HG03280 (cell line): Measurements from ENCODE around the gene ZNF747.
A peak's percentile ranks its signal among the peaks of the same experiment; 100 is the strongest.
"Not testable (repeated sequence)": the region's sequence is repeated elsewhere in the genome, so short reads cannot be mapped to it uniquely, and the experiment has no call there.

Source experiments
- ATAC-seq: cut with Tn5 transposase; IDR thresholded peaks from one replicate; pipeline ENCODE4 v1.9.1; 2021; ENCODE audit warnings: mild to moderate bottlenecking, moderate library complexity; ENCODE audit not compliant: unreplicated experiment

ZNF747 gene

DNA sequence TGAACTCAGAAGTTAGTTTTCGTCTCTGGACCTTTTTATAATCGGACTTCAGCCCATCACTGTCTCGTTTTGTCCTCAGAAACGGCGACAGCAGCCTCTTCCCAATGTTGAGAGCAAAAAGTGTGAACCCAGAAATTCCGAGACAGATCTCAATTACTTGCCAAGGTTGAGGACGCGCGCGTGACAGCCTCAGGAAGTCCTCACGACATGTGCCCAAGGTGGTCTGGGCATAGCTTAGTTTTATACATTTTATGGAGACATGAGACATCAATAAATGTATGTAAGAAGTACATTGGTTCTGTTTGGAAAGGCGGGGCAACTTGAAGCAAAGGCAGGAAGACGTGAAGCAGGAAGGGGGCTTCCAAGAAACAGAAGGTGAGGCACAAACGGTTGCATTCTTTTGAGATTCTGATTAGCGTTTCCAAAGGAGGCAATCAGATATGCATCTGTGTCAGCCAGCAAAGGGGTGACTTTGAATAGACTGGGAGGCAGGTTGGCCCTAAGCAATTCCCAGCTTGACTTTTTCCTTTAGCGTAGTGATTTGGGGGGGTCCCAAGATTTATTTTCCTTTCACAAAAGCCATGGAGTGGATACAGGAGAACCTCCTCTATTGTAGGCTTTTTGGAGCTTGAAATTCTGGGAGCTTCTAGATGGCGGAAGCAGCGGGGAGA is 583 bp upstream of the ZNF747 start:
- peak; percentile 5 for ATAC-seq

DNA sequence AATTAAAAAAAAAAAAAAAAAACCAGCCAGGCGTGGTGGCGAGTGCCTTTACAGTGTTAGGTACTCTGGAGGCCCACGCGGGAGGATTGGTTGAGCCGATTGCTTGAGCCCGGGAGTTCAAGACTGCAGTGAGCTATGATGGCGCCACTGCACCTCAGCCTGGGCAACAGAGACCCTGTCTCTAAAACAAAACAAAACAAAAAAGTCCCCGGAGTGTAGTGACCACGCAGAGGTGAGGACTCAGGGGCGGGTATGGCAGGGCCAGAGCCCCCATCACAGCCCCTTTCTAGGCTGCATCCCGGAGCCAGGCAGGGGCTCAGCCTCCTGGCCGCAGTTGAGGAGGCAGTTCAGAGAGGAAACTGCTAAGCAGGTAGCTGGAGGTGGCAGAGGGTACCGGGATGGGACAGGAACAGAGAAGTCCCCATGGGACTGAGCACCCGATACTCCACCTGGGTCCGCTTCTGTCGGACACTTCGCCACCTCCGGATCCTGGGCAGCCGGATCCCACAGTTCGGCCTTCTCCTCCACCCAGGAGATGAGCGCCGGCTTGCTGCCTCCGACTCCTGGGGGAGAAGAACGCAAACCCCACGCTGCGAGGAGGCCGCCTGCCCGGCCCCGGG is 800 bp downstream of the ZNF747 start:
- ATAC-seq, result peak; percentile 4

DNA sequence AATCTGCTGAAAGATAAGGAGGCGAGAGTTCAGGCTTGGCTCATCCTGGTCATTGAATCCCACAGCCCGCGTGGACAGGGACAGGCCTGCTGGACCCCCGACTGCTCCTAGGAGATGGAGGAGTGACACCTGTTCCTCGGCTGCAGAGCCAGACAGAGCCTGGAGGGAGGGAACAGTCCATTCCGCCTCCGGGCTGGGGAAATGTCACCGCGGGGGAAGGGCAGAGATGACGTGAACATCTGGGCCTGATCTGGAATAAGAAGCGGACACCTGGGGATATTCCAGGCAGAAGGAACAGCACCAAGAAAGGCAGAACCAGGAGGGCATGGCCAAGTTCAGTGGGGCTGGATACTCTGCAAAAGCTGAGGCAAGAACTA is 1.5 kb downstream of the ZNF747 start:
- ATAC-seq, result no peak

DNA sequence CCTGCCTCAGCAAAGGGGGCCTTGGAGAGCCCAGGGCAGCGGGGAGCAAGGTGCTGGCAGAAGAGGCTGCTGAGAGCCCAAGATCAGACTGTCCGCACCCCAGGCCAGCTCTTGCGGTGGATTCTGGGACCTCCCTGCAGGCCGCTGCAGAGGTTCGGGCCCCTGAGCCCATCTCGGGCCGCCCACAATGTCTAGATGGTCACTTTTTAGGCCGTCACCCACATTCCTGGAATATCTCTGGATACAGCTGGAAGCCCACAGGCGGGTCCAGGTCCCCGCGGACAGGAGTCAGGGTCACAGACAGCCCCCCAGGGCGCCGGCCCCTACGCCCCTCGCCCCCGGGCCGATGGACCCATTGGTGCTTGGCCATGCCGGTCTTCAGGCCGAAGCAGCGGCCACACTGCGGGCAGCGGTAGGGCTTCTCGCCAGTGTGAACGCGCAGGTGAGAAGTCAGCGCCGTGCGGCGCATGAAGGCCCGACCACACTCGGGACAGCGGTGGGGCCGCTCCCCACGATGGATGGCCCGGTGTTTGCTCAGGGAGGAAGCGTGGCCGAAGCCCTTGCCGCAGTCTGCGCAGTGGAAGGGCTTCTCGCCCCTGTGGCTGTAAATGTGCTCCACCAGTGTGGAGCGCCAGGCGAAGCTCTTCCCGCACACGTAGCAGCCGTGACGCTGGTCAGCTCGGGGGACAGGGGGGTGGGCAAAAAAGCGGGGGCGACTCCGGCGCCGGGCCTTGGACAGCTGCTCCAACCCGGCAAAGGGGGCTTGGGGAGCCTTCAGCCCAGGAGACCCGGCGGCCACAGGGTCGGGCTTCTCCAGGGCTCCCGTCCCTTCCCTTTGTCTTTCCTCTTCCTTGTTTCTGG is 2.1 kb downstream of the ZNF747 start:
- ATAC-seq, result no peak

GRCh38 chr16:30530163-30531037 is 4.3 kb downstream of the ZNF747 start:
- no peak for ATAC-seq

GRCh38 chr16:30528799-30529457 is 5.7 kb downstream of the ZNF747 start:
- no peak for ATAC-seq

GRCh38 chr16:30527635-30528178 is 7.0 kb downstream of the ZNF747 start:
- ATAC-seq, result no peak

DNA sequence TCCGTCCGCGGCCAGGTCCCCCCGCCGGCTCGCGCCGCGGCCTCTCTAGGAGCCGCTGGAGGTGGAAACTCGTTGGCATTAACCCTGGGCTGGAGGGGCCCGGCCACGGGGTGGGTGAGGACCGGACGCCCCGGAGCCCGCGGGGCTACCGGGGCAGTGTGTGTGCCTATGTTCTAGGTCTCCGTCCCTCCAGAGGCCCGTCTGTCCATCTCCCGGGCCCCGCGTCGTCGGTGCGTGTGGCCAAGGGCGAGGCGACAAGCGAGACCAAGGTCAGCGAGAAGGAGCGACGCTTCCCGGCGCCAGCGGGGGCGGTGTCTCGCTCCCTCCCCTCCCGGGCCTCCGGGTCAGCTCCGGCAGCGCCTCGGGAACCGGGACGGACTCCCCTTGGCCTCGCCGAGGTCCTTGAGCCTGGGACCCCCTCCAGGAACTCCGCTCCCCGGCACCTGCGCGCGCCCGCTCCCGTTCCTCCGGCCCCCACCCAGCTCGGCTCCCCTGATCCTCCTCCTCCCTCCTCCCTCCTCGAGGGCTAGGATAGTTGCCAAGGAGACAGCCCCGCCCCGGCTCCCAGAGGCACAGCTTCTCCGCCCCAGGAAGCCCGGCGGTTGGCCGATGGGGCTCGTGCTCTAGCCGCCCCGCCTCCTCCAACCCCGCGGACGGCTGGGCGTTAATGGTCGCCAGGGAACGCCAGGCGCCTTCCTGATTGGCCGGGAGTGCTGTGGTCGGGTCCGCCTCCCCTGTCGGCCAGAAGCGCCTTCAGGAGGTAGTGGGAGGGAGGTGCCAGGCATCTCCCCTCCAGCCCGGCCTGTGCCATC is 7.6 kb downstream of the ZNF747 start:
- peak; percentile 81 for ATAC-seq

DNA sequence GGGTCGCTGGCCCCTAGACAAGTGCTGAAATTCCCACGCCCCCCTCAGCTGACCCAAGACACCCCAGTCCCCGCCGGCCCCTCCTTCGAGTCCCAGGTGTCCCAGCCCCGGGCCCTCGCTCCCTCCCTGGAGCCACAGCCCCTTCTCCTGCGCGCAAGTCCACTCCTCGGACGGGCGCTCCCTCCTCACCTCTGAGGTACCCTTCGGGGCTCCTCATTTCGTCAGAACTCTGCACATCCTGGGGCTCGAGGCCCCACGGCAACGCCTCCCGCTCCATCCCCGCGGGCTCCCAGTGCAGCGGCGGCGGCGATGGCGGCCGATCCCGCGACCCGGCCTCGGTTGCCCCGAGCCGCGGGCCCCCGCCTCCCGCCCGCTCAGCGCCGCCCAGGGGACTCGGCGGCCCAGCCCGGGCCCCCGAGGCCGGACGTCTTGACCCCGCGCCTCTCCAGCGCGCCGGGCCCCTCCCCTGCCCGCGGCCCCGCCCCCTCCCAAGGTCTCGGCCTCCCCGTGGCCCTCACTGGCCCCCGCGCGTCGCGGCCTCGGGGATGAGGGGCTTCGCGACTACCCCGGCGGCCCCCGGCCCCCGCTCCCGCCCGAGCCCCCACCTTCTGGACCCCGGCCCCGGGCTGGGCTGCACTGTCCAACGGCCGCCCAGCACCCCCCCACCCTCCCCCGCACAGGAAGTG is 8.4 kb downstream of the ZNF747 start, which contains the start of gene ZNF768:
ZNF768 (minus strand) TSS at position 430 of the 686 bp plus-strand sequence; CDS start at position 277, 153 bp downstream.
- ATAC-seq, result peak; percentile 19

- ATAC-seq, result no peak
Measured at GRCh38 chr16:30525844-30526136, 8.9 kb downstream of the ZNF747 start.

GRCh38 chr16:30524575-30525568 is 9.8 kb downstream of the ZNF747 start:
- ATAC-seq, result no peak

DNA sequence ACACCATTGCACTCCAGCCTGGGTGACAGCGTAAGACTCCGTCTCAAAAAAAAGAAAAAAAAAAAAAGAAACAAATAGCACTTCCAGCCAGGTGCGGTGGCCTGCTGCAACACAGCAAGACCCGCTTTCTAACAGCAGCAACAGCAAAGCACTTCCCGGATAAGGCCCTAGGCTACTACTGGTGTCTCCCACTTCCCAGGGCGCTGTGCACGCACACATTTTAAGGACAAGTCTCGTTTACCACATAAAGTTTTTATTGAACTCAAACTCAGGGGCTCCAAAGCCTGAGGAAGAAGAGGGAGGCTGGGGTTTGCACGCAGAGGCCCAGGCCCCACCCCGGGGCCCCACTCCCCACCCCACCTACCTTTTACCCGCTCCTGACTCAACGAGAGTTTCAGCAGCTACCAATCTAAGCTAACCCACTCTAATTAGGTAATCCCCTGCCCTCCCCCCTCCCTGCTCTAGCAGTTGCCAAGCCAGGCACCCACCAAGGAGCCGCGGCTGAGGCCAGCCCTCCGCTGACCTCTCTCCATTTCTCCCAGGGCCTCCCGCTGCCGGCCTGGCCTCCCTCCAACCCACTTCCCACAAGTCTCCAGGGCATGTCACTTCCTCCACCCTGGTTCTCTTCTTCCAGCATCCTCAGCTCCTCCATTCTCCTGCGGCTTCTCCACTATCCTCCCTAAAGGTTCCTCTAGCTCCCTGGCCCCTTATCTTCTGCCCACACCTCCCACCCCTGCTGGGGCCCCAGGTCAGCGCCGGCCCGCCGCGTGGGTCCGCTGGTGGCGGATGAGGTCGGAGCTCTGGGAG is 10.7 kb downstream of the ZNF747 start:
- no peak for ATAC-seq

DNA sequence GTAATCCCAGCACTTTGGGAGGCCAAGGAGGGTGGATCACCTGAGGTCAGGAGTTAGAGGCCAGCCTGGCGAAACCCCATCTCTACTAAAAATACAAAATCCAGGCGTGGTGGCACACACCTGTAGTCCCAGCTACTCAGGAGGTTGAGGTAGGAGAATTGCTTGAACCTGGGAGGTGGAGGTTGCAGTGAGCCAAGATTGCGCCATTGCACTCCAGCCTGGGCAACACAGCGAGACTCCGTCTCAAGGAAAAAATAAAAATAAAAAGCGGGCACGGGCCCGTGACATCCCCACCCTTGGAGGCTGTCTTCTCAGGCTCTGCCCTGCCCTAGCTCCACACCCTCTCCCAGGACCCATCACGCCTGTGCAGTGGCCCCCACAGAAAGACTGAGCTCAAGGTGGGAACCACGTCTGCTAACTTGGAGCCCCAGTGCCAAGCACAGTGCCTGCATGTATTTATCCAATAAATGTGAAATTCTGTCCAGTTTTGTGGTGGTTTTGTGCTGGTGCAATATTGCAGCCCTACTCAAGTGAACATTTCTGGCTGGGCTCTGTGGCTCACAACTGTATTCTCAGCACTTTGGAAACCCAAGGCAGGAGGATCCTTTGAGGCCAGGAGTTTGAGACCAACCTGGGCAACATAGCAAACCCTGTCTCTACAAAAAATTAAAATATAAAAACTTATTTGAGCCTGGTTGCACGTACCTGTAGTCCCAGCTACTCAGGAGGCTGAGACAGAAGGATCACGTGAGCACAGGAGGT is 11.8 kb downstream of the ZNF747 start:
- not testable (repeated sequence) for ATAC-seq

- no peak for ATAC-seq
Measured at GRCh38 chr16:30521873-30522641, 12.6 kb downstream of the ZNF747 start.

DNA sequence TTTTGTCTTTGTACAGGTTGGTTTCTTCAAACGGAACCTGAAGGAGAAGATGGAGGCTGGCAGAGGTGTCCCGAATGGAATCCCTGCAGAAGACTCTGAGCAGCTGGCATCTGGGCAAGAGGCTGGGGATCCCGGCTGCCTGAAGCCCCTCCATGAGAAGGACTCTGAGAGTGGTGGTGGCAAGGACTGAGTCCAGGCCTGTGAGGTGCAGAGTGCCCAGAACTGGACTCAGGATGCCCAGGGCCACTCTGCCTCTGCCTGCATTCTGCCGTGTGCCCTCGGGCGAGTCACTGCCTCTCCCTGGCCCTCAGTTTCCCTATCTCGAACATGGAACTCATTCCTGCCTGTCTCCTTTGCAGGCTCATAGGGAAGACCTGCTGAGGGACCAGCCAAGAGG is 13.2 kb downstream of the ZNF747 start:
- no peak for ATAC-seq
